K562 (cell line): Measurements from ENCODE around the gene ZNF343.

Experiments used
- CEBPB ChIP-seq: fragments of 450-650 bp; IDR thresholded peaks from 2 replicates; pipeline ENCODE4 v1.6.1; 2016; ENCODE audit warnings: missing genetic modification characterization, missing compliant biosample characterization
- GTF2E2 ChIP-seq: fragments of 200-800 bp; sonication (Bioruptor generic); IDR thresholded peaks from 2 replicates; pipeline ENCODE4 v1.6.1; 2016; ENCODE audit warnings: missing genetic modification characterization, missing compliant biosample characterization
- L3MBTL2 ChIP-seq: fragments of 450-650 bp; IDR thresholded peaks from 2 replicates; pipeline ENCODE4 v1.6.1; 2016; ENCODE audit warnings: mild to moderate bottlenecking, moderate library complexity
- MAZ ChIP-seq, 2 experiments: fragments of 450-650 bp in 1 of 2; sonication (generic) in 1 of 2; formaldehyde crosslinking; IDR thresholded peaks in 1 of 2; conservative IDR thresholded peaks in 1 of 2; 2 replicates each; pipeline versions ENCODE4 v1.4.0 to v1.5.0; 2020; ENCODE audit warnings: mild to moderate bottlenecking in 1 of 2, missing genetic modification reagents in 1 of 2
- MIER1 ChIP-seq: fragments of 450-650 bp; IDR thresholded peaks from 2 replicates; pipeline ENCODE4 v1.6.1; 2016; ENCODE audit warnings: antibody characterized with exemption, mild to moderate bottlenecking, low read depth
- ZNF133 ChIP-seq: fragments of 250-450 bp; sonication (Bioruptor Pico); IDR thresholded peaks from 2 replicates; pipeline ENCODE4 v1.4.0; 2020; ENCODE audit warnings: mild to moderate bottlenecking
- ZNF184 ChIP-seq: sonication (generic); formaldehyde crosslinking; IDR thresholded peaks from 2 replicates; pipeline ENCODE4 v1.5.0; 2020; ENCODE audit warnings: missing genetic modification reagents
- TF ChIP-seq, protein P1 (sequence below): sonication (generic); formaldehyde crosslinking; IDR thresholded peaks from 2 replicates; pipeline ENCODE4 v1.8.0; 2022; ENCODE audit warnings: missing genetic modification reagents, mild to moderate bottlenecking, borderline replicate concordance

DNA sequence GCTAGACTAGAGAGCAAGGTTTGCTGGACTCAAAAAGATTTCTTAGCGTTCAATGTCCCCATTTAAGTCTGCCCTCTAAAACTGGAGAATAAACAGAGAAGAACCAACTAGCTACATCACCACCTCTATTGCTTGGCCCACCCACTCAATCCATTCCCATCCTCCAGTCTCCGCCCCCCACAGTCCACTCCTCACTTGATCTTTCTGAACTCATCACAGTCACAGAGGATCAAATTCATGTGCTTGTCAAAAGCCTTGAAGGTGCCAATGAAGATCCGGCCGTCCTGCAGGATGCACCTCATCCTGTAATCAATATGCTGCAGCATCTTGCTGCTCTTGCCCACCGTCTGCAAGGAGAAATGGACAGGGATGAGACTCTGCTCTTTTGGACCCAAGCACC, 41.3 kb downstream of the ZNF343 start:
- TF ChIP-seq MAZ (CRISPR knock-in tag; conservative IDR thresholded peaks at IDR 0.05 in 1 of 2, IDR thresholded peaks at IDR 0.05 in 1 of 2): no peak
- no peak for TF ChIP-seq L3MBTL2
- TF ChIP-seq, protein P1, sequence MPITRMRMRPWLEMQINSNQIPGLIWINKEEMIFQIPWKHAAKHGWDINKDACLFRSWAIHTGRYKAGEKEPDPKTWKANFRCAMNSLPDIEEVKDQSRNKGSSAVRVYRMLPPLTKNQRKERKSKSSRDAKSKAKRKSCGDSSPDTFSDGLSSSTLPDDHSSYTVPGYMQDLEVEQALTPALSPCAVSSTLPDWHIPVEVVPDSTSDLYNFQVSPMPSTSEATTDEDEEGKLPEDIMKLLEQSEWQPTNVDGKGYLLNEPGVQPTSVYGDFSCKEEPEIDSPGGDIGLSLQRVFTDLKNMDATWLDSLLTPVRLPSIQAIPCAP (CRISPR knock-in tag): no peak
- no peak for TF ChIP-seq CEBPB (tag)
- no peak for TF ChIP-seq ZNF184 (CRISPR knock-in tag)
- no peak for TF ChIP-seq MIER1
- no peak for TF ChIP-seq GTF2E2 (tag)
- no peak for TF ChIP-seq ZNF133 (CRISPR knock-in tag)
